H9 (cell line): ENCODE results near the gene SORCS2. TPM values are rescaled to one million over a fixed set of nuclear protein-coding genes. Genes with fewer than 3 reads are reported as not detected.

Source experiments
- DNase-seq: peaks from one replicate; pipeline ENCODE4 v3.0.0-alpha.2; 2017
- H2AFZ ChIP-seq: one replicate; pipeline ENCODE4 v1.6.1; 2013; ENCODE audit warnings: mild to moderate bottlenecking, low read length, control low read depth, moderate library complexity
- H2AK5ac ChIP-seq: 2 replicates; pipeline ENCODE4 v1.6.1; 2013; ENCODE audit warnings: low read length, control low read depth, mixed read lengths; ENCODE audit not compliant: insufficient read length
- H2BK120ac ChIP-seq: one replicate; pipeline ENCODE4 v1.6.1; 2013; ENCODE audit warnings: low read depth, mild to moderate bottlenecking, low read length, control low read depth, inconsistent platforms; ENCODE audit not compliant: poor library complexity, severe bottlenecking
- H2BK12ac ChIP-seq: 2 replicates; pipeline ENCODE4 v1.6.1; 2013; ENCODE audit warnings: low read length, control low read depth, mixed read lengths, low read depth; ENCODE audit not compliant: insufficient read length
- H2BK15ac ChIP-seq: 2 replicates; pipeline ENCODE4 v1.6.1; 2013; ENCODE audit warnings: low read depth, low read length, control low read depth
- H2BK20ac ChIP-seq: one replicate; pipeline ENCODE4 v1.6.1; 2013; ENCODE audit warnings: low read depth, mild to moderate bottlenecking, low read length, control low read depth, inconsistent platforms; ENCODE audit not compliant: poor library complexity, severe bottlenecking
- H2BK5ac ChIP-seq: 2 replicates; pipeline ENCODE4 v1.6.1; 2013; ENCODE audit warnings: low read length, control low read depth, mixed read lengths; ENCODE audit not compliant: insufficient read length
- H3K14ac ChIP-seq: 2 replicates; pipeline ENCODE4 v1.6.1; 2013; ENCODE audit warnings: low read length, control low read depth; ENCODE audit not compliant: insufficient read depth
- H3K18ac ChIP-seq: 2 replicates; pipeline ENCODE4 v1.6.1; 2013; ENCODE audit warnings: low read depth, mild to moderate bottlenecking, mixed read lengths, low read length, control low read depth; ENCODE audit not compliant: insufficient read length
- H3K23ac ChIP-seq: 2 replicates; pipeline ENCODE4 v1.6.1; 2013; ENCODE audit warnings: low read length, control low read depth, mixed read lengths, low read depth; ENCODE audit not compliant: insufficient read length
- H3K23me2 ChIP-seq: 2 replicates; pipeline ENCODE4 v1.6.1; 2013; ENCODE audit warnings: low read depth, mild to moderate bottlenecking, mixed read lengths, low read length, control low read depth; ENCODE audit not compliant: insufficient read length, poor library complexity, severe bottlenecking
- H3K27ac ChIP-seq: 2 replicates; pipeline ENCODE4 v1.5.1; 2013; ENCODE audit warnings: low read length, control low read depth, mixed read lengths, low read depth; ENCODE audit not compliant: insufficient read length
- H3K27me3 ChIP-seq: 2 replicates; pipeline ENCODE4 v1.6.1; 2013; ENCODE audit warnings: low read length, control low read depth, inconsistent platforms; ENCODE audit not compliant: insufficient read depth
- H3K4ac ChIP-seq: 2 replicates; pipeline ENCODE4 v1.6.1; 2013; ENCODE audit warnings: low read depth, mild to moderate bottlenecking, control low read depth, inconsistent platforms, low read length, moderate library complexity
- H3K4me1 ChIP-seq: 2 replicates; pipeline ENCODE4 v1.6.1; 2013; ENCODE audit warnings: low read length, control low read depth, inconsistent platforms; ENCODE audit not compliant: insufficient read depth
- H3K4me2 ChIP-seq: 2 replicates; pipeline ENCODE4 v1.6.1; 2013; ENCODE audit warnings: low read length, control low read depth, mixed read lengths; ENCODE audit not compliant: insufficient read length, insufficient read depth
- H3K56ac ChIP-seq: 2 replicates; pipeline ENCODE4 v1.6.1; 2013; ENCODE audit warnings: low read depth, mild to moderate bottlenecking, mixed read lengths, low read length, control low read depth; ENCODE audit not compliant: insufficient read length
- H3K79me1 ChIP-seq: 2 replicates; pipeline ENCODE4 v1.6.1; 2013; ENCODE audit warnings: low read depth, mild to moderate bottlenecking, moderate library complexity, low read length, control low read depth, inconsistent platforms; ENCODE audit not compliant: insufficient read depth, poor library complexity, severe bottlenecking
- H3K79me2 ChIP-seq: 2 replicates; pipeline ENCODE4 v1.6.1; 2013; ENCODE audit warnings: low read length, control low read depth, inconsistent platforms; ENCODE audit not compliant: insufficient read depth
- H3K9ac ChIP-seq: 2 replicates; pipeline ENCODE4 v1.6.1; 2013; ENCODE audit warnings: low read length, control low read depth, mixed read lengths; ENCODE audit not compliant: insufficient read length; ENCODE audit errors: extremely low read depth
- H3K9me3 ChIP-seq: one replicate; pipeline ENCODE4 v1.6.1; 2013; ENCODE audit warnings: low read depth, low read length, inconsistent platforms; ENCODE audit not compliant: control insufficient read depth
- H3T11ph ChIP-seq: one replicate; pipeline ENCODE4 v1.6.1; 2013; ENCODE audit warnings: mild to moderate bottlenecking, low read length, control low read depth, inconsistent platforms
- H4K20me1 ChIP-seq: one replicate; pipeline ENCODE4 v1.6.1; 2013; ENCODE audit not compliant: control insufficient read depth, insufficient read length, insufficient read depth
- H4K5ac ChIP-seq: 2 replicates; pipeline ENCODE4 v1.6.1; 2013; ENCODE audit warnings: low read depth, mild to moderate bottlenecking, mixed read lengths, low read length, control low read depth; ENCODE audit not compliant: insufficient read length
- H4K8ac ChIP-seq: replicated peaks from 2 replicates; pipeline ENCODE4 v1.6.1; 2013; ENCODE audit warnings: low read length, control low read depth, mixed read lengths, low read depth; ENCODE audit not compliant: insufficient read length
- H4K91ac ChIP-seq: 2 replicates; pipeline ENCODE4 v1.6.1; 2013; ENCODE audit warnings: low read depth, mild to moderate bottlenecking, moderate library complexity, mixed read lengths, low read length, control low read depth; ENCODE audit not compliant: insufficient read length
- H3K27ac Mint-ChIP-seq, 3 experiments: 2 replicates in 2 of 3; 3 replicates in 1 of 3; pipeline ENCODE4 v1.8.0; 2020 to 2021; ENCODE audit warnings: mixed read lengths in 3 of 3, mild to moderate bottlenecking in 1 of 3, moderate library complexity in 1 of 3
- H3K27me3 Mint-ChIP-seq: 2 replicates; pipeline ENCODE4 v1.8.0; 2021; ENCODE audit warnings: low read depth, mild to moderate bottlenecking, moderate library complexity, mixed read lengths
- H3K36me3 Mint-ChIP-seq, 3 experiments: 2 replicates in 2 of 3; 3 replicates in 1 of 3; pipeline ENCODE4 v1.8.0; 2020 to 2021; ENCODE audit warnings: low read depth in 3 of 3, mixed read lengths in 3 of 3; ENCODE audit not compliant: insufficient read depth in 1 of 3
- H3K4me1 Mint-ChIP-seq, 2 experiments: 2 replicates each; pipeline ENCODE4 v1.8.0; 2020; ENCODE audit warnings: mixed read lengths in 2 of 2
- H3K4me3 Mint-ChIP-seq, 2 experiments: 2 replicates in 1 of 2; 3 replicates in 1 of 2; pipeline ENCODE4 v1.8.0; 2020 to 2021; ENCODE audit warnings: mild to moderate bottlenecking in 2 of 2, mixed read lengths in 2 of 2, moderate library complexity in 1 of 2
- H3K9me3 Mint-ChIP-seq, 2 experiments: 2 replicates in 1 of 2; 3 replicates in 1 of 2; pipeline ENCODE4 v1.8.0; 2020; ENCODE audit warnings: mild to moderate bottlenecking in 2 of 2, mixed read lengths in 2 of 2, moderate library complexity in 1 of 2
- CTCF ChIP-seq: fragments of 200-600 bp; sonication (generic); conservative IDR thresholded peaks from 3 replicates; pipeline ENCODE4 v1.8.0; 2021; ENCODE audit warnings: antibody characterized with exemption, mild to moderate bottlenecking
- WGBS: extraction: QIAGEN DNeasy Blood & Tissue Kit; methylation state at CpG from one replicate; pipeline ENCODE4 v1.1.7; 2013; ENCODE audit warnings: missing lambda C conversion rate, low lambda C conversion rate, mixed read lengths; ENCODE audit not compliant: insufficient read length; ENCODE audit errors: extremely low coverage; 5-methylcytosine and 5-hydroxymethylcytosine counted together
- total RNA-seq: library from RNA; stranded (reverse); gene quantifications from 2 replicates; pipeline ENCODE4 v1.2.1, GENCODE V29; 2021

Gene SORCS2
- total RNA-seq, 1 experiment from 2014 or later = 0.57 TPM

GRCh38 chr4:7591409-7592053 lies 399.2 kb downstream of the SORCS2 start:
- Histone ChIP-seq H3K9me3 (no peaks in the 10 kb centered on the region), H3K9ac (no peak overlapping the region), H3T11ph (no peak overlapping the region), H2AK5ac (no peak overlapping the region), H4K5ac (no peak overlapping the region), H4K20me1 (no peaks in the 10 kb centered on the region), H4K91ac (no peak overlapping the region), H3K56ac (no peak overlapping the region), H3K4ac (no peak overlapping the region), H3K14ac (no peak overlapping the region; the same call in 1 of the 2 replicates), H3K4me1 (peaks cover 4% of the 10 kb centered on the region), H3K79me2 (no peaks in the 10 kb centered on the region), H2BK120ac (no peak overlapping the region), H2BK5ac (no peak overlapping the region), H3K23ac (no peak overlapping the region), H2BK15ac (no peak overlapping the region), H4K8ac (no peak overlapping the region), H3K18ac (no peak overlapping the region), H2AFZ (no peak overlapping the region), H3K4me2 (no peak overlapping the region), H2BK20ac (no peak overlapping the region), H3K27ac (no peak overlapping the region), H3K79me1 (no peaks in the 10 kb centered on the region), H2BK12ac (no peak overlapping the region), H3K23me2 (no peaks in the 10 kb centered on the region), H3K27me3 (no peaks in the 10 kb centered on the region)
- Mint-ChIP-seq H3K36me3 (no peaks in the 10 kb centered on the region), H3K4me3 (no peak overlapping the region), H3K27ac (no peak overlapping the region), H3K9me3 (no peaks in the 10 kb centered on the region), H3K27me3 (peaks cover 10% of the 10 kb centered on the region), H3K4me1 (peaks cover 35 to 43% of the 10 kb centered on the region in 2 experiments)
- no peak for DNase-seq
- no CpG with 5 or more reads among the region's 28 CpGs for WGBS
- no peak for TF ChIP-seq CTCF
